ENCODE data around the gene CYP26C1. TPM values are rescaled to one million over a fixed set of nuclear protein-coding genes. Genes with fewer than 3 reads are reported as not detected.

CYP26C1 gene
- total RNA-seq, 3 donors from 2014 or later (not counting 1 experiment from before 2014, with no cell fraction given): 0.09 TPM; not detected in 2

DNA sequence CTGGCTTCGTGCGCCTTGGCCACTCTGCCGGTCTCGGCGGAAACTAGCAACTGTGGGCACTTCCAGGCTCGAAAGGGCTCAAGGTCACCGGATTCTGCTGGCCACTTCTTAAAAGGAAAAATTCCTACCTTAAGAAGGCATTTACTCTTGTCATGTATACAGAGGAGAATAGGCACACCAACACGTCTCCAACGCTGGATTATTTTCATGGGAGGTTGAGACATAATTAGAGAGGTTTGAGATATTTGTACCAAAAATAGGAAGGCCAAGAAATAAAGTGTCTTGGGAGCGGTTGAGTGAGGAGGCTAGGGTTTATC, 8.6 kb downstream of the CYP26C1 start:
- no peak for ATAC-seq
- WGBS (ENCODE audit: insufficient coverage): 30% methylated on average over 10 of the region's 10 CpGs
- no peak overlapping the region for H3K27ac Mint-ChIP-seq
- intact Hi-C loops (cut with micrococcal nuclease): no loop called here
- Histone ChIP-seq H3K36me3 (ENCODE audit: control insufficient read depth, insufficient read depth, low read length) (no peaks in the 10 kb centered on the region), H3K9me3 (ENCODE audit: control insufficient read depth, insufficient read depth, low read length) (no peaks in the 10 kb centered on the region), H3K4me1 (ENCODE audit: control insufficient read depth, insufficient read depth, low read length) (peaks cover 22% of the 10 kb centered on the region), H3K27me3 (ENCODE audit: control insufficient read depth, insufficient read depth, low read length) (peaks cover 31% of the 10 kb centered on the region), H3K4me3 (ENCODE audit: low read length) (no peak overlapping the region), H3K27ac (ENCODE audit: low read length) (no peak overlapping the region)
- H3K9me3 Mint-ChIP-seq: no peaks in the 10 kb centered on the region
- no peaks in the 10 kb centered on the region for H3K36me3 Mint-ChIP-seq
- DNase-seq: no peak
- H3K4me3 Mint-ChIP-seq: no peak overlapping the region
- TF ChIP-seq, protein P1, sequence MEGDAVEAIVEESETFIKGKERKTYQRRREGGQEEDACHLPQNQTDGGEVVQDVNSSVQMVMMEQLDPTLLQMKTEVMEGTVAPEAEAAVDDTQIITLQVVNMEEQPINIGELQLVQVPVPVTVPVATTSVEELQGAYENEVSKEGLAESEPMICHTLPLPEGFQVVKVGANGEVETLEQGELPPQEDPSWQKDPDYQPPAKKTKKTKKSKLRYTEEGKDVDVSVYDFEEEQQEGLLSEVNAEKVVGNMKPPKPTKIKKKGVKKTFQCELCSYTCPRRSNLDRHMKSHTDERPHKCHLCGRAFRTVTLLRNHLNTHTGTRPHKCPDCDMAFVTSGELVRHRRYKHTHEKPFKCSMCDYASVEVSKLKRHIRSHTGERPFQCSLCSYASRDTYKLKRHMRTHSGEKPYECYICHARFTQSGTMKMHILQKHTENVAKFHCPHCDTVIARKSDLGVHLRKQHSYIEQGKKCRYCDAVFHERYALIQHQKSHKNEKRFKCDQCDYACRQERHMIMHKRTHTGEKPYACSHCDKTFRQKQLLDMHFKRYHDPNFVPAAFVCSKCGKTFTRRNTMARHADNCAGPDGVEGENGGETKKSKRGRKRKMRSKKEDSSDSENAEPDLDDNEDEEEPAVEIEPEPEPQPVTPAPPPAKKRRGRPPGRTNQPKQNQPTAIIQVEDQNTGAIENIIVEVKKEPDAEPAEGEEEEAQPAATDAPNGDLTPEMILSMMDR (IDR thresholded peaks at IDR 0.05): no peak
- peaks cover under 1 to 1% of the 10 kb centered on the region in 2 donors for H3K4me1 Mint-ChIP-seq
- peaks cover 46 to 70% of the 10 kb centered on the region in 2 donors for H3K27me3 Mint-ChIP-seq (ENCODE audit: low read depth in 2 of 2)

DNA sequence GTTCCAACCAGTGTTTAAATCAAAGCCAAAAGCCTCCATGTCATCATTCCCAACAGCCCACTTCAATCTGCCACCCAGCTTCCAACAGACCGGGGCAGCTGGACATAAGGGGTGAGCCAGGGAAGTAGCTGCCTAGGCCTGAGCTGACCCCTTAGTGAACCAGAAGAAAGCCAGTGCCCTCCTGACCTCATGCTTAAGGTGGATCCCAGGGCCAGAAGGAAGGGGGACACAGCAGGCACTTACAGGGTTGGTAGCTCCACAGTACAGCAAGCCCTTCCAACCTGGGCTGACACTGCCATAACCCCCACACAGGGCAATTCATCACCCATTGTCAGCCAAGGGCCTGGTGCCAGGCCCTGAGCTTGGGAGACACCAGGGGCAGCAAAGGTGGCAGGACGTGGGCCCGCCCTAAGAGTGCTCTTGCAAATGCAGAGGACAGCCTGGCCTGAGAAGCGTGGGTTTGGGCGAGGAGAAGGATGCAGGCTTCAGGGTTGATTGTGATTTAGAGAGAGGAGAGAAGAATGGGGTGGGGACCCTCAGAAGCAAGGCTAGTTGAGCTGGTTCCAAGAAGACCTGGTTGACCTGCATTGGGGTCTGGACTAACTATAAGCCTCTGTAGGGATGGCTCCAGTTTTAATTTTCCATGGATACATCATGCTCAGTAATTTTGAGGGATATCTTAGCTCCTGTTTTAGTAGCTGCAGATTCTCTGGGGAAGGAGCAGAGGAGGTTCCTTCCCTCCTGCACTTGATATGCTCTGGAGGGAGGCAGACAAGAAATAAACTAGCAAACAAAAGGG, 10.0 kb downstream of the CYP26C1 start:
- Histone ChIP-seq H3K36me3 (ENCODE audit: control insufficient read depth, insufficient read depth, low read length) (no peaks in the 10 kb centered on the region), H3K9me3 (ENCODE audit: control insufficient read depth, insufficient read depth, low read length) (no peaks in the 10 kb centered on the region), H3K27me3 (ENCODE audit: control insufficient read depth, insufficient read depth, low read length) (peaks cover 36% of the 10 kb centered on the region), H3K4me1 (ENCODE audit: control insufficient read depth, insufficient read depth, low read length) (peaks cover 34% of the 10 kb centered on the region), H3K4me3 (ENCODE audit: low read length) (no peak overlapping the region), H3K27ac (ENCODE audit: low read length) (no peak overlapping the region)
- DNase-seq: no peak
- intact Hi-C loops (cut with micrococcal nuclease): no loop called here
- Mint-ChIP-seq H3K9me3 (no peaks in the 10 kb centered on the region), H3K4me1 (peaks cover 4 to 8% of the 10 kb centered on the region in 2 donors), H3K4me3 (peak overlapping the region; percentile 33), H3K36me3 (no peaks in the 10 kb centered on the region), H3K27ac (no peak overlapping the region), H3K27me3 (ENCODE audit: low read depth in 2 of 2) (peaks cover 41 to 61% of the 10 kb centered on the region in 2 donors)
- no peak for ATAC-seq
- 68% methylated on average over 5 of the region's 5 CpGs for WGBS (ENCODE audit: insufficient coverage)
- TF ChIP-seq, protein P1 (IDR thresholded peaks at IDR 0.05): no peak

DNA sequence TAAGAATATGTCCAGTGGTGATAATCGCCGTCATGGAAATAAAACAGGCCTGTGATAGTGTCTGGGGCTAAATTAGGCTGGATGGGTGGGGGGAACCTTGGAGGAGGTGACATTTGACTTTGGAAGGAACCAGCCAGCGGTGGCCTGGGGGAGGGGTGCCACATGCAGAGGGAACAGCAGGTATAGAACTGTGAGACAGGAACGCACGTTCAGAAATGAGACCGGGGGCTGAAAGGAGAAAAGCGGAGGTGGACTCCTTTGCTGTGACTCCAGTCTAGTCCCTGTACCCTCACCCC, 10.5 kb downstream of the CYP26C1 start:
- ATAC-seq (no peak), DNase-seq (no peak)
- WGBS (ENCODE audit: insufficient coverage): 48% methylated on average over 6 of the region's 7 CpGs
- Mint-ChIP-seq H3K27ac (no peak overlapping the region), H3K4me3 (peak overlapping the region; percentile 33), H3K27me3 (ENCODE audit: low read depth in 2 of 2) (peaks cover 46 to 66% of the 10 kb centered on the region in 2 donors), H3K9me3 (no peaks in the 10 kb centered on the region), H3K36me3 (no peaks in the 10 kb centered on the region), H3K4me1 (peaks cover 4 to 8% of the 10 kb centered on the region in 2 donors)
- TF ChIP-seq, protein P1 (IDR thresholded peaks at IDR 0.05): no peak
- intact Hi-C loops (cut with micrococcal nuclease): no loop called here
- H3K36me3 ChIP-seq (ENCODE audit: control insufficient read depth, insufficient read depth, low read length): no peaks in the 10 kb centered on the region
- no peak overlapping the region for H3K4me3 ChIP-seq (ENCODE audit: low read length)
- peaks cover 36% of the 10 kb centered on the region for H3K27me3 ChIP-seq (ENCODE audit: control insufficient read depth, insufficient read depth, low read length)
- peaks cover 34% of the 10 kb centered on the region for H3K4me1 ChIP-seq (ENCODE audit: control insufficient read depth, insufficient read depth, low read length)
- H3K9me3 ChIP-seq (ENCODE audit: control insufficient read depth, insufficient read depth, low read length): no peaks in the 10 kb centered on the region
- no peak overlapping the region for H3K27ac ChIP-seq (ENCODE audit: low read length)
